Stimulated activated CD4-positive, alpha-beta T cell treated with anti-CD3 and anti-CD28 coated beads, Interleukin-2, amount 100 ng/mL, for 24 hours (primary cell): Measurements from ENCODE around the gene PPP1R12B.
"Not testable (repeated sequence)": the region's sequence is repeated elsewhere in the genome, so short reads cannot be mapped to it uniquely, and the experiment has no call there.

ENCODE experiments used
- DNase-seq, 2 donors: peaks; one replicate each; pipeline ENCODE4 v3.0.0-alpha.2; 2020

The PPP1R12B gene

DNA sequence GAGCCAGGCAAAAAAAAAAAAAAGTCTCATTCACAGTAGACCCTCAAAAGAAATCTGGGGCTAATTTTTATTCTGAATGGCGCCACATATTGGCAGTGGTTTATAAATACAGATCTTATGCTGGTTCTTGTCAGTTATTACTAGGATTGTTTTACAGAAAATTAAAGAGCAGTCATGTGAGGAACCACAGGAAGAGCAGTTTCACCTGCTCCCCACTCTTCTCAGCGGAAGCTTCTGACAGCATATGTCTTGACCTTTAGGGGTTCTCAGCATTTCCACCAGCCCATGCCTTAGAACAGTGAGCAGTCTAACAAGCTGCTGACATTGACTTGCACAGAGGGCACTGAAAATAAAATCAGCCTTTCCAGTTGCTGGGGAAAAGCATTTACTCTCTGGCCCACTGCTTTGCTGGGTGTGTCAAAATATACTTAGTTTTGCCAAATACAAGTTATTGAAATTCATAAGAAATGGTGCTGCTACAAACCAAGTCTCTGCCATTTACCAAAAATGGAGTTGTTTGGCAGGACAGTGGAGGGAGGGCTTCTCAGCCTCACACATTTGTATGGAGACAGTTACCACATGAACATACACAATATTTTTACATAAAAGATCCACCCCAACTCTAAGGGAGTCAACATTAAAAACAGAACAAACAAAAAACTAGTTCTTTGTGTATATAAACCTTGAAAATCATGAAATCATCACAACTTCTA is 217.5 kb downstream of the PPP1R12B start:
- no peak for DNase-seq

DNA sequence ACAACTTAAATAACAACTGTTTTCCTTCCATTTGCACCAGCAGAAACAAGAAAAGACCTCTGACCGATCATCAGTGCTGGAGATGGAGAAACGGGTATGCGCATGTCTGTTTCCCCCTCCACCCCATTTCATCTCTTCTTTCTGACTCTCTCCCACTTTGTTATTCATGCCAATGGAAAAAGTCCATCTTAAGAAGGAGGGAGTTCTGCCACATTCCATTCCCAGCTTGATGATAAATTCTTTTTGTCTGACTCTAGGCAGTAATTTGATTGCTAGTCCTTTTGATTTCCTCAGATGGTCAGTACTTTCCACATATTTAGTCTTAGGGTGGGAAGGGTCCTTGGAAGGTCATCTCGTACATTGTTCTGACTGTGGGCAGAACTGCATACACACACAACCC is 219.2 kb downstream of the PPP1R12B start:
- DNase-seq = no peak

- DNase-seq = no peak
Observed at GRCh38 chr1:202568410-202568809, 219.9 kb downstream of the PPP1R12B start.

DNA sequence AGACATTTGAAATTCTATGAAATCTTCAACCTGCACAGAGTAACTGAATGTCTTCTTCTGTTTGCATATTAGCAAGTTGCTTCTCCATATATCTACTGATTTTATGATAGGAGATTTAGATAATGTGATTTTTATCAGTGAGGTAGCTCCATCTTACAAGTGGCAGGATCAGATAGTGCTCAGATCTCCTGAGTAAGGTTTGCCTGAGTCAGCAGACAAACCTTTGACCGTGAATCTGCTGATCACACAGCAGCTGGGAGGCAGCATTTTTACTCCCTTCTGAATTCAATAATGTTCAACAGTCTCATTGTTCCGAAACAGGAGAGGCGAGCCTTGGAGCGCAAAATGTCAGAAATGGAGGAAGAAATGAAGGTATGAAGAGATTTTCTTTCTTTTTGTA is 220.3 kb downstream of the PPP1R12B start:
- DNase-seq = no peak

DNA sequence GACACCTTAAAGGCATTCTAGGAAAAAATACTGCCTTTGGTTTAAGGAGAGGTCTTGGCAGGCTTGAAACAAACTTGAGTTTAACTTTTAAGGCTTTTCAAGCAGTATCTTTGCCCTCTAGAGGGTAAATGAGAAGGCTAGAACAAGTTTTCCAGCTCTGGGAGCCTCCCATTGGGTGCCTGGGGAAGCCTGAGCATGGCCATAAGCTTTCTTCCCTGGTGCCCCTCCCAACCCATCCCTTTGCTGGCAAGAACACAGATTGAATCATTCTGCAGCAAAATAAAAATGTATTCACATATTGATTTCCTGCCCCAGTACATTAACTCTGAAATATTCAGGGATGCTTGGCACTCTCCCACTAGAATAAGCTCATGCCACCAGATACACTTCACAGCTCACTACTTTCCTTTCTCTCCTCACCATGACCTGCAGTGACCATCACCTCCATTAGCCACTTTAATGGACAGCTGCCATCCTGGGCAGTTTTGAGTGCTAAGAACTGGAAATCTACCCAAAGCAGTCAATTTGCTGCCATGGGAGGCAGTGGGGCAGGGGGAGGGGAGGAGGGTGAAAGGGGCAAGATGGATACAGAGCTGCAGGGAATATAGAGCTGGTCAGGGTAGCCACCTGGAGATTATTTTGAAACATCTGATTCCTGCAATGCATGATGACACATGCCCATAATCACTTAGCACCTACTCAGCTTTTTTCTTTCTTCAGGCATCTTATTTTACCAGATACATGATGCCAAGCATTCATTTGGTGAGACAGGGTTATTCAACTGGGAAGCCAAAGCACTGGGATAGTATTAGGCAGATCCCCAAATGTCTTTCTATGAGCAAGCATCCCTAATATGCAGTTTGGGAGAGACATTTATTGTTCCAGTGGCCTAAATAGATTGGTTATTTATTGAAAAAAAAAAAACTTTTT is 221.2 kb downstream of the PPP1R12B start:
- DNase-seq = no peak

DNA sequence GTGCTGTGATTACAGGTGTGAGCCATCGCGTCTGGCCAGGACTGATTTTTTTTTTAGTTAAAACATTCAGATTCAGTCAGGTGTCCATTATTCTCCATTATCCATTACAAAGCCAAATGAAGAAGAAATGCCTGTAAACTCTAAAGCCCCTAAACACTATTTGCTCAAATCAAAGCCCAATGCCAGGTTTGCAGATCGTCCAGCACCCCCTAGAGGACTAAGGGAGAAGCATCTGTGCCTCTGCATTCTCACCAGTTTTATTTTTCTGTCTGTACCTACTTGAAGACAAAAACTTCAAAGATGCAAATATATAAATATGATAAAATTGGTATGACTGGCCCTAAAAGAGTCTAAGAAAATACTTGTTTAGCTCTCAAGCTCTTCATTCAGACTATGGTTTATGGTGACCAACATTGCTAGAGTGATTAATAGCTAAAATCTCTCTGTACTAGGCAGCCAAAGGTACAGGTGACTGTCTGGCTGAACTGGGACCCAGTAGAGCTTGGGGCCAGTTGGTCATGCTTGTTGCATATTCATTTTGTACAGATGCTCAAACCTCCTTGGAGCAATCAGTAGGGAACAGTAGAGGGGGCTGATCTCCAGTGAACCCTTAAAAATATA is 223.3 kb downstream of the PPP1R12B start:
- DNase-seq = peak in 1 of 2 donors; percentile 8

GRCh38 chr1:202572867-202573266 is 224.4 kb downstream of the PPP1R12B start:
- no peak for DNase-seq

DNA sequence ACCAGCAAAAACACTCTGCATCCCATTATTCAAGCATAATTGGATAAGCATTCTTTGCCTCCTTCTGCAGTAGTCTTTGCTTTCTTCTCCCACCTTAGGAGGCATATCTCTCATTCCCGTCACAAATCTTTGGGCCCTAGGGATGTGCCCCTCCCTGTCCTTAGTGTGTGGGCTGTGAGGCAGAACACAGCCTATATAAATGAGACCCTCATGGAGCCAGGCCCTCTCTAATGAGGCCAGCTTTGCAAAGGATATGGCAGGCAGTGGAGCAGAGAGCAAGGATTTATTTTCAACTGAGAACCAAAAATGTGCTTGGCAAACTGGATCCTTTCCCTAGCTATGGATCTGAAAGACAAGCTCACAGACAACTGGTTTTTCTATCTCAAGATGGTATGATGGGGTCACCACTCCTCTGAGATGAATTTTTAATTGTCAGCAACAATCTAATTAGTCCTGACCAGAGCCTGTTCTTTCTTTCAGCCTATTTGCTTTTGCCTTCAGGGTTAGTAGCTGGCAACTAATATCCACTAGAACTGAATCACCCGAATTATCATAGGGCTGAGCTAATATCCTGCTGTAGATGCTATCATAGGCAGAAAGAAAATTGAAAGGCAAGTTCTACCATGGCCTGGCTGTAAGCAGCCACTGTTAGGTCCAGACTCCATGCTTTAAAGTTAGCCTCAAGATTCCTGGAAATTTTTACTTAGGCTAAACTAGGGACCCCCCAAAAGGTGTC is 227.6 kb downstream of the PPP1R12B start:
- no peak for DNase-seq

- no peak for DNase-seq
Observed at GRCh38 chr1:202576816-202577215, 228.3 kb downstream of the PPP1R12B start.

DNA sequence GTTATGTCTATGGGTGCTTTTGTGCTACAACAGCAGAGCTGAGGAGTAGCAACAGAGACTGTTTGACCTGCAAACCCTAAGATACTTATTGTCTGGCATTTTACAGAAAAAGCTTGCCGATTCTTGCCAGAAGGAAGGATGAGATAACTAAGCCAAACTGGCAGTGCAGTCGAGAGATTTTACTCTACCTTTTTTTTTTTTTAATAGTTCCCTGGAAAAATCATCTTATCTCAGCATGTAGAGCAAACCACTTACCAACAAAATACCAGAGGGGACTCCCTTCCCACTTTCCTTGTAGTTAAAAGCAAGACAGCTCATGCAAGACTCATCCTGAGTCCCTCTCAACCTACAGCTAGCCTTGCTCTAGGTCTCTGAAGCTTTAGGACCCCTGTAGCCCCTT is 228.9 kb downstream of the PPP1R12B start:
- DNase-seq = no peak

DNA sequence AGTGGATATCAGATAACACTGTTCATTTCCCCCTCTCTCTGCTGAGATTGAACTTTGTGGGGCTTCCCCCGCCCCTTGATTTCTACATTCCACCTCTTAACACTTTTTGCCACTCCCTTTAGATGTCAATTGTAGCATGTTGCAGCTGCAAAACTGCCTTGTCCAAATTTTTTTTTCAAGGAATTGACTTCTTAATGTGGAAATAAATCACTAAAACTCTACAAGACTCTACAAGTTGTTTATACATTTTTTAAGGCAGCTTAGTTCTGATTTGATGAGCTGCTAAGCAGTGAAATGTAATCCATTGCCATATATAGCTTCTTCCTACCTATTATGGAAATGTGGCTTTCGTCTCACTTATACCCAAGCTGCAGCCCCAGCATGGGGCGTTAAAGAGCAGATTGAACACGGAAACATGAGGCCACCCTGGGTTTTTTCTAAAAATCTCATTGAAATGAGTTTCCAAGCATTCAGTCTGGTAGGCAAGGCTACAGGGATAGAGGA is 229.6 kb downstream of the PPP1R12B start:
- DNase-seq = no peak

DNA sequence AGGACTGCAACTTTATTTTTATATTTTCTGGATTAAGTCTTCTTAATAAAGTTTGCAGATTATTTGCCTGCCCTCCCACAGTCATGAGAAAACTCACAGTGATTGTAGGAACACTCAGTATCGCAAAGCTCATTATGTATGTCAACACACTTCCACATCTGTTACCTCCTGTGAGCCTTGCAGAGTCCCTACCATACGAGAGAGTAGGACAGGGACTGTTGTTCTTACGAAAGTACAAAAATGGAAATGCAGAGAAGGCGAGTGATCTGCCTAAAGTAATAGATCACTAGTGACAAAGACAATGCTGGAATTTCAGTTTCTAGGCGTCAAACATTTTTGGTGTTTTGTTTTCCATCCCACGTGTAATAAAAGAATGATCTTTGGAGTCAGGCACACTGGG is 230.1 kb downstream of the PPP1R12B start:
- DNase-seq = no peak

DNA sequence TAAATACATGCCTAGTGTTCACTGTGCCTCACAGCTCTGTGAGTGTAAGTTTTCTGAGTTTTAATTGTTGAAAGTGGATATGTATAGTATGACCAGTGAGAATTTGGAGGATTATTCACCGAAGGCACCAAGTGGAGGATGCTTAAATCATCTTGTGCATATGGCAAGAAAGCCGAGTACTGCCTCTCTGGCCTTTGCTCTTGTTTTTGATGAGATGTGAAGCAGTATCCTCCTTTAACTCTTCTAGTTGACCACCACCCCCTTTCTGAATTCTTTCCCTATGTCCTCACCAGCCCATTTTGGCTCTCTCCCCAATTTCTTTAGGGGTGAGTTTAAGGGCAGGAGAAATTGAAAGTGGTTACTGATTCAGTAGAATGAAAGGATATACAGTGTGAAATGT is 231.3 kb downstream of the PPP1R12B start:
- DNase-seq = no peak

- DNase-seq = no peak
Observed at GRCh38 chr1:202580619-202581018, 232.1 kb downstream of the PPP1R12B start.

DNA sequence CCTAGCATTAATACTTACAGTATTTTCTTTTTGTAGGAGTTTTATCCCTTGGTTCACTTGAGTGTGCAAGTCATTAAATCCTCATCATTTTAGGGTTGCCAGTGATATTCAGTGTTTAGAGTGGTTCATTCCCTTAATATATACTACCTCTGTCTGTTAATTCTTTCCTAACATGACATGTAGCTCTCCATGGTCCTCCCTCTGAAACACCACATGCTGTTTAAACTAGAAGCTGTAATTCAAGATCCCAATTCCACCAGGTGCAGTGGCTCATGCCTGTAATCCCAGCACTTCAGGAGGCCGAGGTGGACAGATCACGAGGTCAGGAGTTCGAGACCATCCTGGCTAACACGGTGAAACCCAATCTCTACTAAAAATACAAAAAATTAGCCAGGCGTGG is 233.9 kb downstream of the PPP1R12B start:
- not testable (repeated sequence) for DNase-seq

DNA sequence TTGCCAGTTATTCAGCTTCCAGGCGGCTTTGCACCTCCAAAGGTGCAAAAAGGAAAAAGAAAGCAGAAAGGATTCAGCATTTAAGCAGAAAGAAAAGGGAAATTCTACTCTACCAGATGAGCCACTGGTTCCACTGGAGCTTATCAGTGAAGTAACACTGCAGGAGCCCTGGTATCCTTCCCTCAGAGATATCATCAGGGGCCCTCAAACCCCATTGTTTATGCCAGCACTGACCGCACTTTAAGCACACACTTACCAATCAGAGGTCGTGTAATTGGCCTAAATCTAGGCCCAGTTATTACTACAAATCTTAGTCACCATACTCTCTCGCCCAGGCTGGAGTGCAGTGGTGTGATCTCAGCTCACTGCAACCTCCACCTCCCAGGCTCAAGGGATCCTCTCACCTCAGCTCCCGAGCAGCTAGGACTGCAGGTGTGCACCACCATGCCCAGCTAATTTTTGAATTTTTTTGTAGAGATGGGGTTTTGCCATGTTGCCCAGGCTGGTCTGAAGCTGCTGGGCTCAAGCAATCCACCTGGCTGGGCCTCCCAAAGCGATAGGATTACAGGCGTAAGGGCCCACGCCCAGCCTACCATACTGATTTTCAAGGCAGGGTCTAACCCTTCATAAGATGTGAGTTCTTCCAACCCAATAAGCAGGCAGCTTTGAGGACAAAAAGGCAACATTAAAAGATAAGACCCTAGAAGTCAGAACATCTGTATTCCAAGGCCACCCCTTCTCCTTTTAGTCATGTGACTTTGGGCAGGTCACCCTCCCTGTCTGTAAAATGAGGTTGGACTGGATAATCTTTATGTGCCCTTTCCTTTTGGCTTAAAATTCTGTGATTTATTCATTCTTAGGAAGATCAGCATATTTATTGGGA is 236.4 kb downstream of the PPP1R12B start:
- no peak for DNase-seq

- no peak for DNase-seq
Observed at GRCh38 chr1:202585590-202585933, 237.1 kb downstream of the PPP1R12B start.

- no peak for DNase-seq
Observed at GRCh38 chr1:202586018-202586821, 237.7 kb downstream of the PPP1R12B start.

DNA sequence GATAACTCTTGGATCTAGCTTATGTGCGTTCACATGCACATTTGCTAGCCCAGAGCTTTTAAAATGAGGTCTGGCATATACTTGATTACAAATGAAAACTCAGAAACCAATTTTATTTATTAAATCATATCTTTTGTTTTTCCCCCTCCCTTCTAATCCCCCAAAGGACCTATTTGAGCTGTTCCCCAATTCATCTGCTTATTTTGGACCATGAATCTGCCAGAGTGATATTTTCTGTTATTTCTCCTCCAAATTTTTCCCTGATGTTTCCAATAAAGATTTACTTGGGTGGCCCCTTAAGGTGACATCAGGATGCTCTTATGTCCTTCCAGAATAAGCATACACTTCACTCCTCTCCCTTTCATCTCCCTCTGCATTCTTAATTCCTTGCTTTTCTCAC is 238.4 kb downstream of the PPP1R12B start:
- DNase-seq = no peak

DNA sequence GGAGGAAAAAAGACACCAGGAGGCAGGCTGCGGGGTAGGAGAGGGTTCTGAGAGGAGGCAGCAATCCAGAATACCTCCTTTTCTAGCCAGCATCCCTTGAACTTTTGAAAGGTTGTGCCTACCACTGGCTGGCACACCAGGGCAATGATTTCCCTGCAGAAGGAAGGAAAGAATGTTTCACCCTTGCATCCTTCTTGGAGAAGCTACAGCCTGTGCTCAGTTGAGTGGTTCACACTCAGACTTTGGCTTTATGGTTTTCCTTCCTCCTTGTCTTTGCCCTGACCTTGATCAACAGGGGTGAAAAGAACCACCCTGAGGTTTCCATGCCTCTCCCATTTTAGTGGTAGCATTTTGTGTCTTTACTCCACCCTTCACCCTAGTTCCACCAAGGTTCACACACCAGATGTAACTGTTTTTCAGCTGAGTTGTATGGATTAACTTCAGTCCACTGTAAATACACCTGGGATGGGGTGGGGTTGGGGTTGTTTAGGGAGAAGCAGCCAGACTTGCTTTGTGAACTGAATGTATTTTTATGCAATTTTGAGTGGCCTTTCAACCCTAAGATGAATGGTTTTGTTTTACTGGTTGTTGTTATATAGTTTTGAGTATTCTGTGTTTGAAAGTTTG is 239.5 kb downstream of the PPP1R12B start:
- DNase-seq = no peak
